GM12891 (cell line): Measurements from ENCODE around the gene INHBE.

ENCODE experiments used
- POLR2A ChIP-seq: IDR thresholded peaks from 2 replicates; pipeline ENCODE4 v1.6.1; 2011; ENCODE audit warnings: low read depth, low read length, control low read depth
- POLR2AphosphoS5 ChIP-seq: IDR thresholded peaks from 2 replicates; pipeline ENCODE4 v1.6.1; 2011; ENCODE audit warnings: low read depth, low read length, control low read depth

DNA sequence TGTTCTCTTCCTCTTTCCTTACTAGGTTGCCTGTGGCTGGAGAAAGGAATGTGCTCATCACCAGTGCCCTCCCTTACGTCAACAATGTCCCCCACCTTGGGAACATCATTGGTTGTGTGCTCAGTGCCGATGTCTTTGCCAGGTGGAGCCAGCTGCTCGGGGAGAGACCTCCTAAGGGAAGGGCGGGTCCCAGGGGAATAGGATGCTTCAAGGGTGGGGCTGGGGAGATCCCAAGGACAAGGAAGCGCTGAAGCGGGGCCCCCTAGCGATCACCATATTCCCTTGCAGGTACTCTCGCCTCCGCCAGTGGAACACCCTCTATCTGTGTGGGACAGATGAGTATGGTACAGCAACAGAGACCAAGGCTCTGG lies 43.0 kb downstream of the INHBE start:
- TF ChIP-seq POLR2A (no peak), POLR2AphosphoS5 (no peak)
